Measurements from ENCODE around the gene NR2C1. TPM values are rescaled to one million over a fixed set of nuclear protein-coding genes. Genes with fewer than 3 reads are reported as not detected.

The NR2C1 gene
- total and polyA plus RNA-seq, 2 of the 8 experiments (the other 6 are each of a cell fraction or from before 2014, with no cell fraction given): 22.8 to 48.3 TPM

- no peak for DNase-seq (ENCODE audit: low read depth in 1 of 2, low spot score in 2 of 2)
- H3K9me3 ChIP-seq (ENCODE audit: insufficient read depth in 2 of 2, low read depth in 1 of 2, low read length in 1 of 2): no peaks in the 10 kb centered on the region
- H4K91ac ChIP-seq (replicated peaks; ENCODE audit: insufficient read length, low read length): no peak overlapping the region
- no peak overlapping the region for H3K4ac ChIP-seq (replicated peaks; ENCODE audit: insufficient read length, low read depth, low read length)
- H3K18ac ChIP-seq (ENCODE audit: extremely low read depth, low read length): no peak overlapping the region
- no peaks in the 10 kb centered on the region for H3K27me3 ChIP-seq (replicated peaks in 1 of 4; ENCODE audit: control insufficient read depth in 3 of 4, extremely low read depth in 1 of 4, insufficient read depth in 3 of 4, low read length in 3 of 4)
- H2BK15ac ChIP-seq (ENCODE audit: low read length): no peak overlapping the region
- H3K56ac ChIP-seq (replicated peaks; ENCODE audit: insufficient read length, low read depth, low read length): no peak overlapping the region
- no peaks in the 10 kb centered on the region for H3K79me1 ChIP-seq (ENCODE audit: low read depth, low read length)
- H3K4me3 ChIP-seq (ENCODE audit: extremely low read depth in 1 of 4, insufficient read depth in 2 of 4, low read depth in 3 of 4, low read length in 4 of 4): no peak overlapping the region
- H3K27ac ChIP-seq (ENCODE audit: low read depth, low read length): no peak overlapping the region
- H3K79me2 ChIP-seq (ENCODE audit: control insufficient read depth in 1 of 2, insufficient read depth in 2 of 2, low read length in 2 of 2): no peaks in the 10 kb centered on the region
- no peak overlapping the region for H2BK5ac ChIP-seq (ENCODE audit: low read depth, low read length)
- no peak overlapping the region for H4K8ac ChIP-seq (ENCODE audit: extremely low read depth, insufficient read depth, low read length)
- no peak overlapping the region for H2BK120ac ChIP-seq (replicated peaks; ENCODE audit: low read depth, low read length)
- no peak overlapping the region for H3K4me2 ChIP-seq (ENCODE audit: insufficient read depth in 1 of 2, low read depth in 2 of 2, low read length in 2 of 2)
- FAIRE-seq: no peak
- ChIA-PET CTCF (ENCODE audit: partially characterized antibody) (interaction anchor here (0.6 to 1.6 kb wide), 4 partner anchors 11 to 31 kb away, joined by 3 to 5 read pairs (median 5); no protein-coding TSS in a partner anchor), POLR2A (ENCODE audit: partially characterized antibody) (interaction anchor here (1.0 to 4.4 kb wide), 2 partner anchors 12 to 16 kb away, joined by 3 to 18 read pairs; no protein-coding TSS in a partner anchor)
- H2BK20ac ChIP-seq (ENCODE audit: low read length): no peak overlapping the region
- H3K9ac ChIP-seq (replicated peaks in 1 of 4; ENCODE audit: extremely low read depth in 1 of 4, low read depth in 3 of 4, low read length in 3 of 4): no peak overlapping the region
- H4K5ac ChIP-seq (ENCODE audit: insufficient read length, low read depth, low read length): no peak overlapping the region
- H3K23me2 ChIP-seq (ENCODE audit: low read depth, low read length): no peaks in the 10 kb centered on the region
- no peak overlapping the region for H2BK12ac ChIP-seq (ENCODE audit: low read depth, low read length)
- TF ChIP-seq ATF2 (IDR thresholded peaks at IDR 0.05; ENCODE audit: low read length): no peak
- no peak for TF ChIP-seq SIRT6 (IDR thresholded peaks at IDR 0.05; ENCODE audit: low read length)
- TF ChIP-seq POLR2AphosphoS5 (IDR thresholded peaks at IDR 0.05; ENCODE audit: low read depth, low read length): no peak
- TF ChIP-seq SP1 (IDR thresholded peaks at IDR 0.05; ENCODE audit: low read depth, low read length): no peak
- no peak for TF ChIP-seq TBP (IDR thresholded peaks at IDR 0.05; ENCODE audit: low read depth, low read length)
- no peak for TF ChIP-seq SAP30 (IDR thresholded peaks at IDR 0.05; ENCODE audit: insufficient read depth, insufficient replicate concordance, low read length)
- no peak for TF ChIP-seq KDM4A (IDR thresholded peaks at IDR 0.05; ENCODE audit: low read depth, low read length, severe bottlenecking)
- TF ChIP-seq HDAC6 (IDR thresholded peaks at IDR 0.05; ENCODE audit: low read depth, low read length): no peak
- no peak for TF ChIP-seq KDM1A (IDR thresholded peaks at IDR 0.05; ENCODE audit: borderline replicate concordance, low read length)
- WGBS, 2 experiments (ENCODE audit: extremely low coverage in 1 of 2, insufficient coverage in 1 of 2, insufficient read length in 1 of 2, insufficient replicate concordance in 2 of 2, low coverage in 1 of 2, low lambda C conversion rate in 2 of 2, missing lambda C conversion rate in 1 of 2): 78% methylated on average over 1 of the region's 1 CpG; no CpG with 5 or more reads in 1 of the 2 experiments
- no peak overlapping the region for H2AK5ac ChIP-seq (ENCODE audit: low read depth, low read length)
- H4K20me1 ChIP-seq (replicated peaks in 1 of 2; ENCODE audit: control insufficient read depth in 1 of 2, insufficient read depth in 2 of 2, low read length in 2 of 2): no peaks in the 10 kb centered on the region
- no peak overlapping the region for H3K23ac ChIP-seq (ENCODE audit: insufficient read length)
- no peaks in the 10 kb centered on the region for H3K4me1 ChIP-seq (replicated peaks in 1 of 4; ENCODE audit: control insufficient read depth in 3 of 4, insufficient read depth in 4 of 4, low read length in 3 of 4)
- H3K36me3 ChIP-seq (ENCODE audit: control insufficient read depth in 2 of 4, insufficient read depth in 4 of 4, low read length in 3 of 4): 0 out of 8 replicates have a peak, but pooled peaks cover 0 to 5% (median 0%) of the 10 kb centered on the region in 4 experiments
- no peak overlapping the region for H2AFZ ChIP-seq (ENCODE audit: low read length)
- H3K14ac ChIP-seq (ENCODE audit: insufficient read length): no peak overlapping the region
These were observed 102.9 kb downstream of the NR2C1 start for GRCh38 chr12:94970560-94970959.
